Mammary epithelial cell (primary cell): ENCODE data around the gene RAB6D.

ENCODE experiments used
- CTCF ChIP-seq, 2 donors: IDR thresholded peaks in 1 of 2; conservative IDR thresholded peaks in 1 of 2; 2 replicates each; pipeline ENCODE4 v1.5.1; 2011 to 2012; ENCODE audit warnings: inconsistent platforms in 2 of 2, low read length in 2 of 2, mild to moderate bottlenecking in 2 of 2, control low read depth in 1 of 2, low read depth in 1 of 2; ENCODE audit not compliant: insufficient read depth in 1 of 2; ENCODE audit errors: extremely low read depth in 1 of 2
- EZH2 ChIP-seq: IDR thresholded peaks from 2 replicates; pipeline ENCODE4 v1.6.1; 2012; ENCODE audit warnings: low read length, inconsistent platforms, borderline replicate concordance

- TF ChIP-seq CTCF (conservative IDR thresholded peaks at IDR 0.05 in 1 of 2, IDR thresholded peaks at IDR 0.05 in 1 of 2; ENCODE audit: extremely low read depth in 1 of 2, insufficient read depth in 1 of 2, low read depth in 1 of 2, low read length in 2 of 2) (no peak), EZH2 (no peak)
Measured at GRCh38 chr2:131366643-131367042, 2.7 kb upstream of the RAB6D start.
